ENCODE measurements around the gene COLEC11.
"Not testable (repeated sequence)": the region's sequence is repeated elsewhere in the genome, so short reads cannot be mapped to it uniquely, and the experiment has no call there.

Gene COLEC11

DNA sequence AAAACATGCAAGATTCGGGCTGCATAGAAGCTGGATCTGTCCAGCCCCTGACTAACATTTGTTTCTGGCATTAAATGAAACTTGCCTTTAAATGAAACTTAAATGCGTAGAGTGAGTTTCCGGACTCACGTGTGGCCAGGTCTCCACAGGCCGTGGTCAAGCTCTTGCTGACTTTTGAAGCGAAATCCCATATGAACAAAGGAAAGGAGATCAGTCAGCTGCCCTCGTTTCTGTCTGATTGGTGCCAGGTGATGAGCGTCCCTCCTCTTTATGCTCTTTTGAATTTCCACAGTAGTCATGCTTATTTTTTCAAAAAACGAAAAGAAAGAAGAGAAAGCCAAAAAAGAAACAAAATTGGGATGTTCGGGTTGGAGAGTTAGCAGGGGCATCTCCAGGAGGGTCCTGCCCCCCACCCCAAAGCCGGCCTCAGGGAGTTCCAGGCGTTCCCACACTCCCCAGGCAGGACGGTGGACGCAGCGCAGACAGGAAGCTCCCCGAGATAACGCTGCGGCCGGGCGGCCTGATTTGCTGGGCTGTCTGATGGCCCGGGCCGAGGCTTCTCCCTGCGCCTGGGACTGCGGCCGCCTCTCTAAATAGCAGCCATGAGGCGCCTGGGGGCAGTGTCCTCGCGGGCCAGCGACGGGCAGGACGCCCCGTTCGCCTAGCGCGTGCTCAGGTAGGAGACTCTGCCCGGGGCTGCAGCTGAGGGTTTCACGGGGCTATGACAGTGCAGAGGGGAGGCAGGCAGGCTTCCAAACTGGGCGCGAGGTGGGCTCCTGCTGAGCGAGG is at the start of gene COLEC11:
Gene COLEC11 (plus strand): TSS at position 620 of the 789 bp plus-strand sequence. CDS start 9,229 bp downstream, outside the sequence.
- DNase-seq: no peak

GRCh38 chr2:3545788-3546478 is 49.0 kb upstream of the COLEC11 start:
- DNase-seq: no peak

DNA sequence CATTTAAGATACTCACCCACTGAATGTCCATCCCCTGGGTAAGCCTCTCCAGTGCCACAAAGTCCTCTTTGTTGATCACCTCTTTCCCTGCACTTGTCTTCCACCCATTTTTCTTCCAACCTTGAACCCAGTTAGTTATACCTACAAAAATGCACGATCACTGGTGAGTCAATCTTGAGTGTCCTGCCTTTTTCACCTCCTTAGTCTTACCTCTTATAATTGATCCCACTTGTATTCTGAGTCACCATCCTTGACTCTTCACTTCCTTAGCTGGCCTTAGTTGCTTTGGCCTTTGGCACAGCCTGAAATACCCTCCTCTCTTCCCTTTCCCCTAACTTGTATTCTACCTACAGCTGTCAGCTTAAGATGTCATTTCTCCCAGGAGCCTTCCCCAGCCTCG is 47.0 kb upstream of the COLEC11 start:
- DNase-seq: no peak

GRCh38 chr2:3553946-3554345 is 41.0 kb upstream of the COLEC11 start:
- DNase-seq: no peak

GRCh38 chr2:3557639-3558204 is 37.2 kb upstream of the COLEC11 start:
- no peak for DNase-seq

DNA sequence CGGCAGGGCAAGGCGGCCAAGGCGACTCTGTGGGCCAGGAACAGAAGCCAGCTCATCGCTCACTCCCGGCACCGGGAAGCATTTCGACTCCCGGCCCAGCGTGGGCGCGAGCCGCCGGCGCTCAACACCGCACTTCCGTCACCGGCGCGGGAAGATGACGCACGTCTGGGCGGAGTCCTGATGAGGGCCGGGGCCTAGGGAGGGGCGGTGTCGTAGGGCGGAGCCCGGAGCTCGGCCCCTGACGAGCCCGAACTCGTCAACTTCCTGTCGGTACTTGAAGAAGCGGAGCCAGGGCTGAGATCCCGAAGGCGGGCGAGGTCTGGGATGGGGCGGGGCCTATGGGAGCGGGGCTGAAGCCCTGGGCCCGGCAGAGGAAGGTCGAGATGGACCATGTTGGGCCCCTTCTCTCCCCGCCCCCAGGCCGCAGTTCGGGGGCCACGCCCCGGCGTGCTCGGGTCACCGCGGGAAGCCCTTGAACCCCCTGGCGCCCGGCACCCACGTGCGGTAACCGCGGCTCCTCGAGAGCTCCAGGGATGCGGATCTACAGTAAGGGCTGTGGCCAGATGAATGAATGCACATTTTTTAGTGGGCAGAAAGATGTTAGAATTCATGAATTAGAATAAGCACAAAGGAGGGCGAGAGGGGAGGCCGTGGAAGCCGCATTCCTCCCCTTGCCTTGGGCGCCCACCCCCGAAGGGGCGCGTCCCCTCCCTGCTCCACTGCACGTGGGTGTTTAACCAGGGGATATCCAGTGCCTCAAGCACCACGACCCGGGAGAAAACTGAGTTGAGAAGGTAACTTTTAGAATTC is 36.5 kb upstream of the COLEC11 start, which contains the start of gene RNASEH1:
Gene RNASEH1 (minus strand): TSS at position 129 of the 810 bp plus-strand sequence. CDS start 73 bp downstream, at position 56.
- peak; percentile 91 for DNase-seq

DNA sequence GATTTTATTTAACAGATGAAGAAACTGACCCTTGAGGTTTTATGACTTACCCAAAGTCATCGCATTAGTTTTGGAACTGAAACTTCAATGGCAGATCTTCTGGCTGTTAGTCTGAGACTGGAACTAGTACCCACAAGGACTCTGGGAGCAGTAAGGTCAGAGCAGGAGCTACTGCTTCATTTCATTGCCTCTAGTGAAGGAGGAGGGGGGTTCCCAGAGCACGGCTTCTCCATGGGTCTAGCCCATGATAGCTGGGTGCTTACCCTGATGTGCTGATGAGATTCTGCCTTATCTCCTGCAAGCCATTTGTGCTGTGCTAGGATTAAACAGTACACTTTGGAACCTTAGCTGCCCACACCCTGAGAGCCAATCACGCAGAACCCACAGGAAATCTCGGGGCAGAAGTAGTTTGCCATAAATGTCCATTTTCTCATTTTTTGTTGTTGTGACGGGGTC is 31.4 kb upstream of the COLEC11 start:
- DNase-seq: no peak

- no peak for DNase-seq
Observed at GRCh38 chr2:3565117-3565516, 29.8 kb upstream of the COLEC11 start.

- no peak for DNase-seq
Observed at GRCh38 chr2:3566806-3567205, 28.1 kb upstream of the COLEC11 start.

DNA sequence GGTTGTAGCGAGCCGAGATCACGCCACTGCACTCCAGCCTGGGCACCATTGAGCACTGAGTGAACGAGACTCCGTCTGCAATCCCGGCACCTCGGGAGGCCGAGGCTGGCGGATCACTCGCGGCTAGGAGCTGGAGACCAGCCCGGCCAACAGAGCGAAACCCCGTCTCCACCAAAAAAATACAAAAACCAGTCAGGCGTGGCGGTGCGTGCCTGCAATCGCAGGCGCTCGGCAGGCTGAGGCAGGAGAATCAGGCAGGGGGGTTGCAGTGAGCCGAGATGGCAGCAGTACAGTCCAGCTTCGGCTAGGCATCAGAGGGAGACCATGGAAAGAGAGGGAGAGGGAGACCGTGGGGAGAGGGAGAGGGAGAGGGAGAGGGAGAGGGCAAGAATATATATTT is 25.3 kb upstream of the COLEC11 start:
- DNase-seq: not testable (repeated sequence)

- DNase-seq: no peak
Observed at GRCh38 chr2:3571284-3571683, 23.6 kb upstream of the COLEC11 start.

DNA sequence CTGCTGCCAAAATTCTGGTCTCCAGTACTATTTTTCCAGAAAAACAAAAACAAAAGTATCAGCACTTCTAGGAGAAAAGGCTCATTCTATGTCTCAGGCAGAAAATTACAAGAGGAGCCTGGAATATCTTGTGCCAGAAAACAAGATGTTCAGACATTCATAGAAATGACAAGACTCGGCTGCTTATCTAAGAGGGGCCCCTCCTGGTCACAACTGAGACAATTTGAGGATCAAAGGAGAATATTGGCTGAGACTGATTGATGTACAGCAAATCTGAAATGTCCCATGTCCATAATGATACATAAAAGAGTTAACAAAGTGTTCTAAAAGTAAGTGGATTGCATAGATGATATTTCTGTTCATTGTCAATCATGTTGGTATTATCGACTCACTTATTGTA is 22.3 kb upstream of the COLEC11 start:
- no peak for DNase-seq

DNA sequence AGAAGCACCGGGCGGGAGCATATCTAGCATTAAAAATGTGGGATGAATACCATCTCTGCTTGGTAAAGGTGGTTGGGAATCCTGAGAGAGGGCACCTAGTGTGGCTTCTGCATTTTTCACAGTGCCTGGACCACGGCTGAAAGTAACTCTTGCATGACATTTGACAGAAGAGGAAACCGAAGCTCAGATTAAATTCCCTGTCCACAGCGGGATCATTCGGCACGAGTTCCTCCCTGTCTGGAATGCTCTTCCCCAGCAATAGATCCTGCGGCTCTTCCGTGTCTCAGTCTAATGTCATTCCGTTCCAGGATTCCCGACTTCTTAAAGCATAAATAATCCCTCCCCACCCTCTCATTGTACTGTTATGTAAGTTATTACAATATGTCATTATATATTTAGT is 20.8 kb upstream of the COLEC11 start:
- no peak for DNase-seq

- no peak for DNase-seq
Observed at GRCh38 chr2:3575534-3576262, 19.2 kb upstream of the COLEC11 start.

GRCh38 chr2:3576263-3576630 is 18.7 kb upstream of the COLEC11 start:
- DNase-seq: not testable (repeated sequence)

DNA sequence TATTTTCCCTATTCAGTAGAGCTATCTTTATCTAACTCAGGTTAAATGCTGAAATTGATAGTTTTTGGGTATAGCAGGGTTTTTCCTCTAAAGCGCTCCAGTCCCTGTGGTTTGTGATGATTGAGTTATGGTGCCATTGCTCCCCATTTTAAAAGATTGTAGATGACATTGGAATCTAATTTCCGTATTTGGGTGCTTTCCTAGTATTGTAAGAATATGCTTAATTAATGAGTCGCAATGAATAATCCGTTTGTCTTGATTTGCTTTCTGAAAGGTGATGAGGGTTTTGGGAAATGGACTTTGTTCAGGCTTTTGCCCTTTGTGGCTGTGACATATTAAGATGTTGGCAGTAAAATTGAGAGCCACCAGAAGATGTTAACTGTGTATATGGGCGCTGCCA is 15.9 kb upstream of the COLEC11 start:
- no peak for DNase-seq

- no peak for DNase-seq
Observed at GRCh38 chr2:3580449-3580848, 14.5 kb upstream of the COLEC11 start.

GRCh38 chr2:3581367-3582262 is 13.3 kb upstream of the COLEC11 start:
- no peak for DNase-seq

DNA sequence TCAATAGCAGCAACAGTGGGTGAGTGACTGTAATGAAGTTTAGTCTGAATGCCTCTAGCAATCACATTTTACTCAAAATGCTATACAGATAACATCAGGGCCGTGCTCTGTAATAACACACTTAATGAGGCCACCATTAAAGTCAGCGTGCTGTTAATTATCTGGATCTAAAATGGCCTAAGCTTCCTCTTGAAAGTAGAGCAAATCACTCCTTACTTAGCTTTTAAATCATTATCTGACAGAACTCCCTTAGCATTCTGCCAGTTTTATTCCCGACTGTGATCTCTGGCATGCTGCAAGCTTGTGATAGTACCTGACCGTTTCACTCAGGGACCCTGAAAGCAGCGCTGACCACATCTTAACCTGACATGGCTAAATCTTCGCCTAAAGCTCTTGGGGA is 10.8 kb upstream of the COLEC11 start:
- no peak for DNase-seq

- no peak for DNase-seq
Observed at GRCh38 chr2:3584608-3585260, 10.2 kb upstream of the COLEC11 start.

Measured in NCI-H1048 (cell line).